GM21381 (cell line): Measurements from ENCODE around the gene CFD.
"Not testable (repeated sequence)": the region's sequence is repeated elsewhere in the genome, so short reads cannot be mapped to it uniquely, and the experiment has no call there.

ENCODE experiments used
- ATAC-seq: cut with Tn5 transposase; IDR thresholded peaks from one replicate; pipeline ENCODE4 v1.9.1; 2021; ENCODE audit warnings: mild to moderate bottlenecking, moderate library complexity; ENCODE audit not compliant: unreplicated experiment

Gene CFD

GRCh38 chr19:858868-859843, at the start of gene CFD:
Gene CFD (plus strand): TSS chr19:859664. CDS start chr19:859690, 26 bp downstream.
- no peak for ATAC-seq

- no peak for ATAC-seq
Observed at GRCh38 chr19:810077-810855, 49.2 kb upstream of the CFD start.

- ATAC-seq = no peak
Observed at GRCh38 chr19:810883-811489, 48.5 kb upstream of the CFD start.

- ATAC-seq = no peak
Observed at GRCh38 chr19:811506-812048, 47.9 kb upstream of the CFD start.

GRCh38 chr19:812049-812746, 47.3 kb upstream of the CFD start:
- no peak for ATAC-seq

GRCh38 chr19:812747-813218, 46.7 kb upstream of the CFD start:
- no peak for ATAC-seq

GRCh38 chr19:813219-814151, 46.0 kb upstream of the CFD start:
- ATAC-seq = no peak

GRCh38 chr19:814152-815078, 45.0 kb upstream of the CFD start:
- ATAC-seq = no peak

GRCh38 chr19:815079-815774, 44.2 kb upstream of the CFD start:
- no peak for ATAC-seq

GRCh38 chr19:815775-816499, 43.5 kb upstream of the CFD start:
- ATAC-seq = no peak

- no peak for ATAC-seq
Observed at GRCh38 chr19:816500-816857, 43.0 kb upstream of the CFD start.

GRCh38 chr19:820212-820611, 39.3 kb upstream of the CFD start:
- not testable (repeated sequence) for ATAC-seq

- no peak for ATAC-seq
Observed at GRCh38 chr19:821231-821824, 38.1 kb upstream of the CFD start.

GRCh38 chr19:821825-822503, 37.5 kb upstream of the CFD start, which contains the start of gene PLPPR3:
Gene PLPPR3 (minus strand): TSS chr19:821955. CDS start chr19:821559, 396 bp downstream.
- no peak for ATAC-seq

- no peak for ATAC-seq
Observed at GRCh38 chr19:823565-824121, 35.8 kb upstream of the CFD start.

- no peak for ATAC-seq
Observed at GRCh38 chr19:824885-825284, 34.6 kb upstream of the CFD start.
